Ovary (tissue), 3 donors: Measurements from ENCODE around the gene PFKFB2.

Experiments used
- EP300 ChIP-seq: sonication (generic); formaldehyde crosslinking; IDR thresholded peaks from one replicate; pipeline ENCODE4 v1.6.1; 2017; ENCODE audit warnings: antibody characterized with exemption
- POLR2A ChIP-seq: fragments of 450-650 bp; IDR thresholded peaks from one replicate; pipeline ENCODE4 v1.6.1; 2017; ENCODE audit warnings: antibody characterized with exemption, mild to moderate bottlenecking, moderate library complexity
- TF ChIP-seq, protein P1 (sequence below), 3 donors: fragments of 450-650 bp in 2 of 3; fragments of 200-600 bp in 1 of 3; IDR thresholded peaks; one replicate each; pipeline versions ENCODE4 v1.5.1 to v1.8.0; 2016 to 2022; ENCODE audit warnings: antibody characterized with exemption in 3 of 3, mild to moderate bottlenecking in 1 of 3
- donor health status: DM: no; HTN: no; CAD: no.

GRCh38 chr1:207020709-207021107, 32.4 kb upstream of the PFKFB2 start:
- TF ChIP-seq, protein P1, sequence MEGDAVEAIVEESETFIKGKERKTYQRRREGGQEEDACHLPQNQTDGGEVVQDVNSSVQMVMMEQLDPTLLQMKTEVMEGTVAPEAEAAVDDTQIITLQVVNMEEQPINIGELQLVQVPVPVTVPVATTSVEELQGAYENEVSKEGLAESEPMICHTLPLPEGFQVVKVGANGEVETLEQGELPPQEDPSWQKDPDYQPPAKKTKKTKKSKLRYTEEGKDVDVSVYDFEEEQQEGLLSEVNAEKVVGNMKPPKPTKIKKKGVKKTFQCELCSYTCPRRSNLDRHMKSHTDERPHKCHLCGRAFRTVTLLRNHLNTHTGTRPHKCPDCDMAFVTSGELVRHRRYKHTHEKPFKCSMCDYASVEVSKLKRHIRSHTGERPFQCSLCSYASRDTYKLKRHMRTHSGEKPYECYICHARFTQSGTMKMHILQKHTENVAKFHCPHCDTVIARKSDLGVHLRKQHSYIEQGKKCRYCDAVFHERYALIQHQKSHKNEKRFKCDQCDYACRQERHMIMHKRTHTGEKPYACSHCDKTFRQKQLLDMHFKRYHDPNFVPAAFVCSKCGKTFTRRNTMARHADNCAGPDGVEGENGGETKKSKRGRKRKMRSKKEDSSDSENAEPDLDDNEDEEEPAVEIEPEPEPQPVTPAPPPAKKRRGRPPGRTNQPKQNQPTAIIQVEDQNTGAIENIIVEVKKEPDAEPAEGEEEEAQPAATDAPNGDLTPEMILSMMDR (IDR thresholded peaks at IDR 0.05) = no peak
- TF ChIP-seq POLR2A = no peak
- no peak for TF ChIP-seq EP300
